ENCODE results near the gene SLC26A1.

GRCh38 chr4:997375-998071 is 4.3 kb upstream of the SLC26A1 start:
- TF ChIP-seq, protein P1, sequence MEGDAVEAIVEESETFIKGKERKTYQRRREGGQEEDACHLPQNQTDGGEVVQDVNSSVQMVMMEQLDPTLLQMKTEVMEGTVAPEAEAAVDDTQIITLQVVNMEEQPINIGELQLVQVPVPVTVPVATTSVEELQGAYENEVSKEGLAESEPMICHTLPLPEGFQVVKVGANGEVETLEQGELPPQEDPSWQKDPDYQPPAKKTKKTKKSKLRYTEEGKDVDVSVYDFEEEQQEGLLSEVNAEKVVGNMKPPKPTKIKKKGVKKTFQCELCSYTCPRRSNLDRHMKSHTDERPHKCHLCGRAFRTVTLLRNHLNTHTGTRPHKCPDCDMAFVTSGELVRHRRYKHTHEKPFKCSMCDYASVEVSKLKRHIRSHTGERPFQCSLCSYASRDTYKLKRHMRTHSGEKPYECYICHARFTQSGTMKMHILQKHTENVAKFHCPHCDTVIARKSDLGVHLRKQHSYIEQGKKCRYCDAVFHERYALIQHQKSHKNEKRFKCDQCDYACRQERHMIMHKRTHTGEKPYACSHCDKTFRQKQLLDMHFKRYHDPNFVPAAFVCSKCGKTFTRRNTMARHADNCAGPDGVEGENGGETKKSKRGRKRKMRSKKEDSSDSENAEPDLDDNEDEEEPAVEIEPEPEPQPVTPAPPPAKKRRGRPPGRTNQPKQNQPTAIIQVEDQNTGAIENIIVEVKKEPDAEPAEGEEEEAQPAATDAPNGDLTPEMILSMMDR (IDR thresholded peaks at IDR 0.05): no peak
- no peak for TF ChIP-seq ZBTB21 (CRISPR knock-in tag; IDR thresholded peaks at IDR 0.05; ENCODE audit: borderline replicate concordance)
- TF ChIP-seq SP1 (CRISPR knock-in tag; conservative IDR thresholded peaks at IDR 0.05): no peak
- TF ChIP-seq ZNF121 (CRISPR knock-in tag; IDR thresholded peaks at IDR 0.05): no peak
- TF ChIP-seq E2F5 (CRISPR knock-in tag; IDR thresholded peaks at IDR 0.05): no peak
- TF ChIP-seq, protein P2, sequence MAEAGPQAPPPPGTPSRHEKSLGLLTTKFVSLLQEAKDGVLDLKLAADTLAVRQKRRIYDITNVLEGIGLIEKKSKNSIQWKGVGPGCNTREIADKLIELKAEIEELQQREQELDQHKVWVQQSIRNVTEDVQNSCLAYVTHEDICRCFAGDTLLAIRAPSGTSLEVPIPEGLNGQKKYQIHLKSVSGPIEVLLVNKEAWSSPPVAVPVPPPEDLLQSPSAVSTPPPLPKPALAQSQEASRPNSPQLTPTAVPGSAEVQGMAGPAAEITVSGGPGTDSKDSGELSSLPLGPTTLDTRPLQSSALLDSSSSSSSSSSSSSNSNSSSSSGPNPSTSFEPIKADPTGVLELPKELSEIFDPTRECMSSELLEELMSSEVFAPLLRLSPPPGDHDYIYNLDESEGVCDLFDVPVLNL (CRISPR knock-in tag; IDR thresholded peaks at IDR 0.05; ENCODE audit: borderline replicate concordance, low read depth): no peak
- TF ChIP-seq IRF2 (CRISPR knock-in tag; IDR thresholded peaks at IDR 0.05; ENCODE audit: borderline replicate concordance, low read depth): no peak
- no peak for TF ChIP-seq MAX (CRISPR knock-in tag; IDR thresholded peaks at IDR 0.05)
- TF ChIP-seq ZNF263 (CRISPR knock-in tag; IDR thresholded peaks at IDR 0.05; ENCODE audit: low read depth): no peak
